KG1 (cell line): ENCODE results near the gene UGT1A7.

ENCODE experiments used
- DNase-seq: peaks from one replicate; lab custom pipeline; 2025; lab: John Stamatoyannopoulos, UW

UGT1A7 gene

DNA sequence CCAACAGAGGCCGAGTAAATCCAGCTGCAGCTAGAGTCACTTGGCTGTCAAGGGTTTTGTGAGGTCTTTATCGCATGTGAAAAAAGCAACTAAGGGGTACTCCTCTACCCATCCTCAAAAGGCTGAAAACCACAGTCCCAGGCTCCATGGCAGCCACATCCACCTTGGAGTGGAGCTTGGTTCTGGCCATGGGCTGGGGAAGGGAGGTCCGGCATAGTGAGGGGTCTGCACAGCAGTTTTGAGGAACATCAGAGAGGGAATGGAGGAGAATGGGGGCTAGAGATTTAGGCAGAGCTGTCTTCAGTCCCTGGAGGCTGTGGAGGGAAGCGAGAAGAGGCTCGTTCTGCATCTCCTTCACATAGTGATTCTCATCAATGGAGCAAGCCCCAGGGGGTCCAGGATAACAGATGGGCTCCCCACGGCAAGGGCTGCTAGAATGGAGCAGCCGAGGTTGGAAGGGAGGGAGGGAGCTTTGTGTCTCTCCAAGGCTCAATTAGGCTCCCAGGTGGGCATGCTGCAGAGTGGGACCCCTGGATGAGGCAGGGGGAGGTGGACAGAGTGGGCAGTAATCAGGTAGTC, 117.5 kb downstream of the UGT1A7 start:
- no peak for DNase-seq

DNA sequence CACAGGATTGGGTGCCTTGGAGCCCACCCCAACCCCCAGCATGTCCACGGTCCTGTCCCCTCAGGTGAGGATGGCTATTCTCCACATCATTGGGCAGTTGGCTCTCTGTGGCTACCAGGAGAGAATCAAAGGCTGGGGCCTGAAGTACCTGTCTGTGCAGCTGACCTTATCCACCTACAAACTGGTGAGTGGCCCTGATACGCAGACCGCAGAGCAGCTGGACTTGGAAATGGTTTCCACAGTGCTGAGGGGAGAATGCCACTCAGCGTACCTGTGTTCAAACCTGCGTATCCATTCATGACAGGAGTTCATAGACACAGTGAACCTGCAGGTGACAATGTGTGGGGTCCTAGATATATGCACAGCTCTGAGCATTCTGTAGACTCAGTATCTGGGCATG, 118.0 kb downstream of the UGT1A7 start:
- DNase-seq, result no peak

DNA sequence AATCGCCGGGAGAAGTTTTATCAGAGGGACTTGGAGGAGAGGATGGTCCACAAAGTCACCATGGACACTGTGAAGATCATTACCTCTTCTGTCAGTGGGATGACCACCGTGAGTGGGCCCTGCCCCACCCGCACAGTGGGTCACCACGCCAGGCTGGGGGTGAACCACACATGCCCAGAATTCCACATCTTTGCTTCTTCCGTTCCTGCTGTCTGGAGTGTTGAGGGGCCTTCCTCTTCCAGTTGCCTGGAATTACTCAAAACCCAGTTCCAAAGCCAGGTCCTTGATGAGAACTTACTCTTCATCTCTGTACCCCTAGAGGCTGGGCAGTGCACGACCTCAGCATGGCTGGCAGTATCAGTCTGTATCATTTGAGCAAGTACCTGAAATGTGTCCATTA, 118.5 kb downstream of the UGT1A7 start:
- DNase-seq, result no peak

DNA sequence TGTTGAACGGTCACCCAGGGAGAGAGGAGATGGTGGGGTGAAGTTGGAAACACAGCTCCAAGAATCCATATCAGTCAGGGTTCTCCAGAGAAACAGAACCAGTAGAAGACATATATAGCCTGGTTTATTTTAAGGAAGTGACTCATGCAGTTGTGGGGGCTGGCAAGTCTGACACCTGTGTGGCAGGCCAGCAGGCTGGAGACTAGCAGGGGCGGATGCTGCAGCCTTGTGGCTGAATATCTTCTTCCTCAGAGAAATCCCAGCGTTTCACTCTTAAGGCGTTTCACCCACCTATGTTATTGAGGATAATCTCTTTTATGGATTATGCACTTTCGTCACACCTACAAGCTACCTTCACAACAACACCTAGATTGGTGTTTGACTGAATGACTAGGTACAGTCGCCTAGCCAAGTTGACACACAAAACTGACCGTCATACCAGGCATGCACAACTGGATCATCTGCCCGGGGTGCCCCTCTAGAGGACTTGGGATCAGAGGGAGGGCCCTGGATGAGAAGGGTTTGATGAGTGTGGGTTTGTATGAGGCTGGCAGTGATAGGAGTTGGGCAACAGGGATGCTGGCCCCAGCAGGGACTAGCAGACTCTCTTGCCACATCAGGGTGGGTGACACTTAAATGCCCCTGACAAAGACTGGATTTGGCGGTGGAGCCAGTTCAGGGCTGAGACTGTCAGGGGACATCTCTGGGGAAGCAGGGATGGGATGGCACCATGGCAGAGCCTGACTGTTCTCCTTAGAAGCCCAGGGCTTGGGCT, 119.8 kb downstream of the UGT1A7 start:
- no peak for DNase-seq

DNA sequence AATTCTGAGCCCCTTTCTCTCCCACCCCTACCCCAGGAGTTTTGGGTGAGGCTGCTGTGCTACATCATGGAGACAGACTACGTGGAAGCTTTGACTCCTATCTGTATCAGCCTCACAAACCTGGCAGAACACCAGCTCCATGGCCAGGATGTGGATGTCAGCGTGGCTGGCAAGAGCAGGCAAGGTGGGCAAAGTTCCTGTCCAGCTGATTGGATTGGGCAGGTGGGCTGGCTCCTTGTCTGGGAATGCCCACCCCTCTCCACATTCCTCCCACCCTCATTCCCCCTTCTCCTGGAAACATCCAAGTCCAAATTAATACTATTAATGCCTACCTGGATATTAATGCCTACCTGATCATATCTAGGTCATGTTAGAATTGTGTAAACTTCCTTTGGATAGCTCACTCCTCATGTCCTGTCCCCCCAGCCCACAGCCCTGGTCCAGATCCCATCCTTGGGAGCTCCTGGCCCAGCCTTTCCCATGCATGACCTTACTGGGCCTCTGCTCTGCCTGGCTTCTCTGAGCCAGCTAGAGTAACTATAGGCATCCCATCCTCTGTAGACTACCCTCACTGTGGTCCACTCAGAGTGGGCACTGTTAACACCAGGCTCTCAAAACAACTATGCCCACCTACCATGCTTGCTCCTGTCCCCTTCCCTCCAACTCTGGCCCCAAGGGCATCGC, 120.6 kb downstream of the UGT1A7 start:
- DNase-seq, result no peak

DNA sequence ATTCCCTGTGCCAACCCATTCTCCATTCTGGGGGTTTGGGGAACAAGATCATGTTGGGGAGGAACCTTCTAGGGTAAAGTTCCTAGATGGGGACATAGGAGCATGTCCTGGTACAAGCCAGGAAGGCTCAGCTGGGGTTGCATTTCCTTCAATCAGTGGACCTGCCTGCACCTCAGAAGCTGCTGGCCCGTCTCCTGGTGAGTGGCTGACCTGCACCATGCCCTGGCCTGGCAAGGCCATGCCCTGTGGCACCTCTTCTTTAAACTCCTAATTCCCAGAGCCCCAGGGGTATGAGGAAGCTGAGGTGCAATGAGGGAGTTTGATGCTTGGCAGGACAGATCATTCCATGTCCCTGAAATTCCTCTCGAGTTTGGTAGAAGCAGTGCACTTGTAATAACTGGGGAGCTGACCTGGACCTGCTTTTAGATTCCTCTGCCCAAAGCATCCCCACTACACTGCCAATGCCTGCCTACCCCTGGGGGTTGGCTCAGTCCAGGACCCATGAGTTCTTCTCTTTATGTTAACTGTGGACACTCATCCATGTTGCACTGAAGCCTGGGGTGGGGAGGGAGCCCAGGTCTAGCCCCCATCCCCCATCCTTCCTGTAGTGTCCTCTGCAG, 121.7 kb downstream of the UGT1A7 start:
- no peak for DNase-seq

DNA sequence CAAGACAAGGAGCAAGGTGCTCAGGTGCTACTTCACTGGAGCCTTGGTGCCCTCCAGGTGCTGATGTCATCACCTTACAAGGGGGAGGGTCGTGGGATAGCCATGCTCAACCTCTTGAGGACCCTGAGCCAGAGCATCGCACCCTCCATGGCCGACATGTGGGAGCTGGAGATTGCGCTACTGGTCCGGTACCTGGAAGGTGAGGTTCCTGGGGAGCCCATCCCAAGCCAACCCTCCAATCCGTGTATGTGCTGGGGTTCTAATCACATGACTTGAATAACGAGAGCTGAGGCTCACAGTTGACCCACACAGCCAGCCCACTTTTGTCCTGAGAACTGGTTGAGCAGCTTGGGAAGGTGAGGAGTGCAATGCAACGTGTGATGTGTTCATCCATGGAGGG, 122.3 kb downstream of the UGT1A7 start:
- no peak for DNase-seq

DNA sequence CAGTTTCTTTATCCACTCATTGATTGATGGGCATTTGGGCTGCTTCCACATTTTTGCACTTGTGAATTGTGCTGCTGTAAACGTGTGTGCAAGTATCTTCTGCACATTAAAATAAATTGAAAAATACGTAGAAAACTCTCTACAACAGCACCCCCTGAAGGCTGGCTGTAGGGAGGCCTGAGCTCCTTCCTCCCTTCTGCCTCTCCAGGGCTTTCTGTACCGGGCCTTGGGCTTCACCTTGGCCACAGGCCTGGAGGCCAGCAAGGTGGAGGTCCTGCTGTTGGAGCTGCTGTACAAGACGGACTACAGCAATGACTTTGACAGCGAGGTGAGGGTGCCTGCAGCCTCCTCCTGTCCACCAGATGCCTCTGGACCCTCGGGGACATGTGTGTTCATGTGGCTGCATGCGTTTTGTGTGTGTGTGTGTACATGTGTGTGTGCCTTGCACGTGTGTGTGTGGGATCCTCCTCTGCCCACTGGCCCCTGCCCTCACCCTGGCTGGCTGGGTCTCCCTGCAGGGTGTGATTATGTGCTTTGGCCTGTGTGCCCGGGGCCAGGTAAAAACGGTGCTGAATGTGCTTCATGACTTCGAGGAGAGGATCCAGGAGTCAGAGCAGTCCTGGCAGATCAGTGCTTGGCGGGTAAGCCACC, 125.6 kb downstream of the UGT1A7 start:
- no peak for DNase-seq

DNA sequence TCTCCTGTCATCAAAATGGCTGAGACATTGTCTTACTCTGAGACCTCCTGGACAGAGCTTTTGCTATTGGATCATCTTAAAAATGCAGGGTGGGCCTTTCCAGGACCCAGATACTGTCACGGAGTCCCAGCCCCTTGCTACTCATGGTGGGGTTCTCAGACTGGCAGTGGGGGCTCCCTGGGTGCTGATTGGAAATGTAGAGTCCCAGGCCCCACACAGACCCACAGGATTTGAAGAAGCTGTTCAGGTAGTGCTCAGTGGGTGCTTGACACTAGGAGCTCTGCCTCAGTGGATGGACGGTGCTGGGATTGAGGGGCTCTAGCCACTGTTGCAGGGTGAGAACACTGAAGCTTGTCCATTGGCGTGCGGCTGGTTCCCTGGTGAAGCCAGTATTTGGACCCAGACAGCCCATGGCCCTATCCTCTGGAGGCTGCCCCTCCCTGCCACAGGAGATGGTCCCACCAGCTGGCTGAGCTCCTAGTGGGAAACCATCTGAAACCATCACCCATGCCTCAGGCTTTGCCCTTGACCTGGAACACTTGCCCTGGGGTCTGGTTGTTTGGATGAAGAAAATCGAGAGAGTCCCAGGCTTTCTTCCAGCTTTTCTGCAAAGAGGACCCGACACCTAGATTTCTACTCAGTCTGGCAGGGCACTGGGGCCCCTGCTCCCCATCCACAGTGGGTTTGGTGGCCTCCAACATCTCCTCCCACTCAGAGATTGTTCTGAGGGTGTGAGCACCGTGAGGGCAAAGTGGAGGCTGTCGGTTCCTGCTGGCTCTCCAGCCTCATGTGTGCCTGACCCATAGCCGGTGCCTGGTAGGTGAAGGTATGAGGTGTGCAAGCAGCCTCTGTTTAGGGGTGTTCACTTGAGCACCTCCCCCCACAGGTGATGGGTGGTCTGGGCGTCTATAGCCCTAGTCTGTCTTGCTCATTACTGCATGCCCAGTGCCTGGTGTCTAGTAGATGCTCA, 126.5 kb downstream of the UGT1A7 start:
- DNase-seq, result no peak

DNA sequence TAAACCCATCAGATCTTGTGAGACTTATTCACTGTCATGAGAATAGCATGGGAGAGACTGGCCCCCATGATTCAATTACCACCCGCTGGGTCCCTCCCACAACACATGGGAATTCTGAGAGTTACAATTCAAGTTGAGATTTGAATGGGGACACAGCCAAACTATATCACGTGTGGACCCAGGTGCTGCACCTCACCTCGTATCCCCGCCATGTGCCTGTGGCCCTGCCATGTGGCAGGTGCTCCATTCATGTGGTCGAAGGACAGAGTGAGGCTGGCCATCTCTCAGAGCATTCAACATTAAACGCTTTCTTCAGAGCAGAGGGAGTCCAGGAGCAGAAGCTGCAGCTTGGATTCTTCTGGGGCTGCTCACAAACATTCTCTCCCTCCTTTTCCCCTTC, 128.7 kb downstream of the UGT1A7 start:
- DNase-seq, result no peak

DNA sequence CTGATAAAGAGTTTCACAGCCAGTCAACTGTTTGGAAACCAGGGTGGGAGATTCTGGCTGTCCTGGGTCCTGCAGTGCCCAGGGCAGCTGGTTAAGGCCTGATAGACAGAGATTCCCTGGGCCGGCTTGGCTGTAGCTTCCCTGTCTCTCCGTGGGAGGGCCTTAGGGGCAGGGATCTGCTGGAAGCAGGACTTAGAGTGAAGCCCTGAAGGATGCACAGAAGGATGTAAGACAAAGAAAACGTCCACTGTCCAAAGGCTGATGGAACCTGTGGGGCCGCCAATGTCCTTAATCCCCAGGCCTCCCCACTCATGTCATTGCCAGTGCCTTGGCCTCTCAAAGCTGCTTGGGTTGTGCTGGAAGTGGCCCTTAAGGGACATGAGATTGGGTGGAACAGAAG, 129.4 kb downstream of the UGT1A7 start:
- no peak for DNase-seq

DNA sequence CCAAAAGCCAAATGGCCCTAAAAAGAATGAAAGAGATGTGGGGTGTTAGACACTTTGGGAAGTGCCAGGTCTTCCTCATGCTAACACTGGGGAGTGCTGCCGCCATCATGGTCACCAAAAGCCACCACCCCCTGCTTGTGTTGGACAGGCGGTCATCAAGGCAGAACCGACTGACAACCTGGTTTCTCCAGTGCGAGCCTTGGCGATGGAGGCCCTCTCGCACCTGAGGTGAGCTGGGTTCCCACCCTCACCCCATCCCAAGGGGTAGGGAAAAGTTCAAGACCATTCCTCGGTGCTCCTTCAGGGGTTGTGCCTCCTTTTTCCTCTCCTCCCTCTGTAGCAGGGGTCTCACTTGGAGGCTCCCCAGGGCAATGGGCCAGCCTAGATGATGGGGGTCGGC, 130.0 kb downstream of the UGT1A7 start:
- no peak for DNase-seq

DNA sequence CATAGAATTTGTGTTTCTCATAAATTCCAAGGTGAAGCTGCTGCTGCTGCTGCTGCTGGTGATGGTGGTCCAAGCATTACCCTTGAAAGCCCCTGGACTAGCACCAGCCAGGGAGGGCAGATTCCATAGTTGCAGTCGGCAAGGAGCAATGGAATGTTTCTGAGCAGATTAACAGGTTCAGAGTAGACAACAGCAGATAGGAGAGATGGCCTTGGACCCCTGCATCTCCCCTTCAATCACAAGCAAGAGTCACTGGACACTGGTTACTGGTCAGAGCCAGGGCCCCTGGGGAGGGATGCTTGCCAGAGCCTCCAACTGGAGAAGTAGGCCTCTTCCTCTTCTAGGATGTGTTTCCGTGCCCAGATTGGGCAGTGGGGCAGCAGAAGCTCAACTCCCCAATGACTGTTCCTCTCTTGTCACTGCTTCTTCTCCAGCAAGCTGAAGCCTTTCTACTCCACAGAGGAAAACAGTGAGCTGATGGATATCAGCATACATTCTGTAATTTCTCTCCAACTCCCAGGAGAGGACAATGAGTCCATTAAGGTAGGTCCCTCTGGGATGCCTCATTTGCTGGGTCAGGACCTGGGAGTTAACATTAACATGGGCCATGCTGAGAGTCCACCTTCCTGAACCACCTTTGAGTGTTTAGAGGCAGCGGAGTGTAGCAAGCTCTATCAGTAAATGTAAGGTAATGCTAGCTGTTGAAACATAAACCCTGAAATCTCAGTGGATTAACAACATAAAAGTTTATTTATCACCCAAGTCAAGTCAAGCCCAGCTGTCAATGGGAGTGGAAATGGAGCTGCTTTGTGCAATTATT, 131.7 kb downstream of the UGT1A7 start:
- no peak for DNase-seq

DNA sequence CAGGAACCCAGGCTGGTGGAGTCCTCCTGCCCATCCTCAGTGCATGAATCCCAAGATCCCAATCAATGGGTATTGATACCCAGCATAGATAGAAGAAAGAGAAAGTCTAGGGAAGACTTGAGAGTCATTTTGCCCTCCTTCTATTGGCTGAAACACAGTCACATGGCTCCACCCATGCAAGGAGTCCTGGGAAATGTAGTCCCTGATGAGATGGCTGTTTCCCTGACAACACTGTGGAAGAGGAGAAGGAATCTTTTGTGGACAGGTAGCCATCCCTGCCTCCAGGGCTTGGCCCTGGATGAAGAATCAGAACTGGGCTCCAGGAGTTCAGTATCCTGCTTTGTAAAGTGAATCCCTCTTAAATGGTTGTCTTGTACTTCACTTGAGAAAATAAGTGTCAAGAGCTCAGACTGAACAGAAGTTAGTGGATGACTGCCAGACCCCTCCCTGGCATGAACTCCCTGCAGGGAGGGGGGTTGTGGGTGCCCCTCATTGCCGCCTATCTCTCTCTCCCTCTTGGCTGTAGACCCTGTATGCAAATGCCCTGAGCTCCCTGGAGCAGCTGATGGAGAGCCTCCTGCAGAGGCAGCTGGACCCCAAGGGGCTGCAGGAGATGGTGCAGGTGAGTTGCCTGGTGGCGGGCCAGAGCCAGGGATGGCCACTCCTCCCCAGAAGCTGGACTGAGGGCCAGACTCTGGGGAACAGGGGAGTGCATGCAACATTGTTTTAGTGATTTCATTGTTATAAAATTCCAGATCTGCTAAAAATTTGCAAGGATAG, 132.5 kb downstream of the UGT1A7 start:
- no peak for DNase-seq

DNA sequence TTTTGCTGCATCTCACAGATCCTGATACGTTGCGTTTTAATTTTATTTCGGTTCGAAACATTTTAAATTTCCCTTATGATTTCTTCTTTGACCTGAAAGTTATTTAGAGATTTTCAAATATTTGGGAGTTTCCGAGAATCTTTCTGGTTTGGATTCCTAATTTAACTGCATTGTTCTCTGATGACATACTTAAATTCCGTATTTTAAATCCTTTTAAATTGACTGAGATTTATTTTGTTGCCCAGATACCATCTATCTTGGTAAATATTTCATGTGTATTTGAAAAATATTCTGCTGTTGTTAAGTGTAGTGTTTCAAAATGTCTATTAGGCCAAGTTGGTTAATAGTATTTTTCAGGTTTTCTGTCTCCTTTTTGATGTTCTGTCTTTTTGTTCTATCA, 134.2 kb downstream of the UGT1A7 start:
- DNase-seq, result no peak

DNA sequence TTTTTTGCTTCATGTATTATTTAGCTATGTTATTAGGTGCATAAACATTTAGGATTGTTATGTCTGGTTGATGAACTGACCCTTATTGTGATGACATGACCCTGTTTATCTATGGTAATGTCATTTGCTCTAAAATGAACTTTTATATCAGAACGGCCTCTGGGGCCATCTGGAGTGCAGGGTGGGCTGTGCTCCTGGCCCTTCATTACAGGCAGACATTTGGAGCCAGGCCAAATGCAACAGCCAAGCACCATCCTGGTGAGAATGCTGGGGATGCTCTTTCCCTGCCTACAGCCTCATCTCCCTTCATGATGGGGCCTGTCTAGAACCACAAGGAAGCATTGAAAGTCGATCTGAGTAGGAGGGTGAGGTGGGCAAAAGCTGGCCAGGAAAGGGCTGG, 134.6 kb downstream of the UGT1A7 start:
- no peak for DNase-seq

DNA sequence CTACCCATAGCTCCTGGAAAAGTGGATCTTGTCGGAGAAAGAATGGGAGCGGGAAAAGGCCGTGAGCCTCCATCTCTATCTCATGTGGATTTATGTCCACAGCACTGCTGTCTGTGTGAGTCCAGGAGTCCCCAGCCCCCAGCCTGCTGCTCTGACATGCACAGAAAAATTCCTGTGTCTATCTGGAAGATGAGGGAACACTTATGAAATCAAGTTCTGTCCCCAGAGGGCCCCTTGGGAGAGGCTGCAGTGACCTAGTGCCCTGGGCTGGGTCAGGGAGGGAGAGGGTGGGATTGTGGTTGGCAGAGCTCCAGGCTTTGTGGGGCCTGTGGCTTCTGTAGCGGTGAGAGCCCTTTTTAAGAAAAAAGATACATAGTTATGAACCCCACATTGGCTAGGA, 135.1 kb downstream of the UGT1A7 start:
- no peak for DNase-seq

DNA sequence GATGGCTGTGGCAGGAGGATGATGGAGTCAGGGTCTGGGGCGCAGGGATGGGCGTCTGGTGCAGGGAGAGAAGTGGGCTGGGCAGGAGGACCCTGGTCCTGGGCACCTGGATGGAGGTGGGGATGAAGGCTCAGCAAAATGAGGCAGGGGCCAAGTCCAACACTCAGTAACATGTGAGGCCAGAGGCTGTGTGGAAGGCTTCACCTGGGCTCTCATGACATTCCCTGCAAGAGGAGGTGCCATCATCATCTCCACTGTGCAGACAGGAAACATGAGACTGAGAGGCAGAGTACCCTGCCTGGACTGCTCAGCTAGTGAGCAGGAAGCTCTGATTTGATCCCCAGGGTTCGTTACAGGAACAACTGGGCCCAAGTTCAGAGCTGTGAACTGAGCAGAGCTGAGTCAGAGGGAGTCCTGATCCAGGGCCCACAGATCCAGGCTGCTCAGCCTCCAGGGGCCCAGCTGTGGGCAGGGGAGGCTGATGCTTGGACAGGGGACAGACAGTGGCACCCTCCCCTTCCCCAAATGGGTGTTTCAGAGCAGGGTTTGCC, 135.7 kb downstream of the UGT1A7 start:
- DNase-seq, result no peak

DNA sequence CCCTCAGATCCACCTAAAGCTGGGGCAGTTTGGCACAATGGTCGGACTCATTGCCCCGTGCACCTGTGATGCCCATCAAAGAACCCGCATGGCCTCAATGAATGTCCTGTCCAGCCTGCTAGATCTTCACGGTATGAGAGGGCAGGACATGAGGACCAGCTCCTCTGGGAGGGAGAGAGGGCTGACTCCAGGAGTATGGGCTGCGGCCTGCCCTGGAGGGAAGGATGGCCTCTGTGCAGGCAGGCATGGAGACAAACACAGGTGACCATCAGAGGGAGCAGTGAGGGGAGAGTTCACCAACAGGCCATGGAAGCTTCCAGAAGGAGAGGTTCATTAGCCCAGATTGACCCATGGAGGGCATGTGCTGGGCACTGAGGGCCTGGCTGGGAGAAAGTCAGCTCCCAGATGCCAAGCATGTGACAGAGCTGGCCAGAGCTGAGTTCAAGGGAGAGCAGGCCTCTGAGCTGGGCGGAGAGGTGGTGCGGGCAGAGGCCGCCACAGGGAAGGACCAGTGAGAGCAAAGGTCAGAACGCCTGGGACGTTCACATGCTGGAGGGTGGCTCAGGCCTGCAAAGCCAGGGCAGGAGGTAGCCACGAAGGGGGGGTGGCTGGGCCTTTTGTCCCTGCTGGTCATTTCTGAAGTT, 136.4 kb downstream of the UGT1A7 start:
- no peak for DNase-seq
